Endothelial cell of umbilical vein (primary cell): ENCODE results near the gene POU6F2. TPM values are rescaled to one million over a fixed set of nuclear protein-coding genes. Genes with fewer than 3 reads are reported as not detected.

ENCODE experiments used
- BruUV-seq: library from RNA; stranded (reverse); fragments of 400-500 nt; replicated peaks from 2 replicates; lab custom pipeline; 2021; lab: Mats Ljungman, UMichigan
- CTCF ChIA-PET: fragments of 300-600, 350-600 bp; sonication (Branson Sonifier 250); formaldehyde crosslinking; loops from one replicate; lab custom pipeline; 2021; ENCODE audit warnings: antibody characterized with exemption, inconsistent platforms; lab: Charles Lee
- POLR2A ChIA-PET: fragments of 300-600, 350-600 bp; sonication (Branson Sonifier 250); formaldehyde crosslinking; loops from one replicate; lab custom pipeline; 2021; ENCODE audit warnings: antibody characterized with exemption, inconsistent platforms; lab: Charles Lee
- DNase-seq: peaks from one replicate; pipeline ENCODE4 v3.0.0-alpha.2; 2011; ENCODE audit warnings: low read depth, low spot score
- FAIRE-seq: peaks from 2 replicates; lab custom pipeline; 2011; peaks lifted over from hg19 to GRCh38; lab: Jason Lieb, UNC
- H2AFZ ChIP-seq: 2 replicates; pipeline ENCODE4 v1.6.0; 2012; ENCODE audit warnings: low read depth, low read length, control low read depth, inconsistent platforms
- H3K27ac ChIP-seq: 2 replicates; pipeline ENCODE4 v1.5.1; 2011; ENCODE audit warnings: low read depth, mild to moderate bottlenecking, control low read depth, low read length, moderate library complexity; ENCODE audit not compliant: insufficient read depth
- H3K27me3 ChIP-seq, 2 experiments: 2 replicates each; pipeline versions ENCODE4 v1.6.0 to v1.6.1; 2011; ENCODE audit warnings: low read length in 2 of 2, mixed read lengths in 1 of 2; ENCODE audit not compliant: control insufficient read depth in 2 of 2, insufficient read depth in 2 of 2
- H3K36me3 ChIP-seq, 2 experiments: 2 replicates in 1 of 2; 3 replicates in 1 of 2; pipeline ENCODE4 v1.5.1; 2011; ENCODE audit warnings: low read length in 2 of 2, mild to moderate bottlenecking in 1 of 2, moderate library complexity in 1 of 2; ENCODE audit not compliant: control insufficient read depth in 2 of 2, insufficient read depth in 2 of 2; ENCODE audit errors: extremely low read depth in 1 of 2
- H3K4me1 ChIP-seq: 3 replicates; pipeline ENCODE4 v1.5.1; 2011; ENCODE audit warnings: mild to moderate bottlenecking, low read length; ENCODE audit not compliant: control insufficient read depth, insufficient read depth; ENCODE audit errors: extremely low read depth
- H3K4me2 ChIP-seq: 2 replicates; pipeline ENCODE4 v1.6.1; 2011; ENCODE audit warnings: low read length, control low read depth, mixed read lengths; ENCODE audit not compliant: insufficient read depth
- H3K4me3 ChIP-seq, 3 experiments: fragments of 200-600 bp in 1 of 3; sonication (generic), shearing (Covaris generic) in 1 of 3; replicated peaks in 1 of 3; 2 replicates each; pipeline ENCODE4 v1.5.1; 2011 to 2016; ENCODE audit warnings: control low read depth in 3 of 3, low read length in 3 of 3, mild to moderate bottlenecking in 2 of 3, inconsistent platforms in 1 of 3, low read depth in 1 of 3, moderate library complexity in 1 of 3; ENCODE audit not compliant: insufficient read depth in 1 of 3
- H3K79me2 ChIP-seq: 2 replicates; pipeline ENCODE4 v1.6.0; 2012; ENCODE audit warnings: low read length, inconsistent platforms; ENCODE audit not compliant: control insufficient read depth, insufficient read depth
- H3K9ac ChIP-seq: replicated peaks from 2 replicates; pipeline ENCODE3; 2011; ENCODE audit warnings: low read length, control low read depth; ENCODE audit not compliant: insufficient read depth; ENCODE audit errors: extremely low read depth
- H3K9me1 ChIP-seq: replicated peaks from 3 replicates; pipeline ENCODE4 v1.6.0; 2011; ENCODE audit warnings: mild to moderate bottlenecking, low read length; ENCODE audit not compliant: control insufficient read depth, insufficient read depth; ENCODE audit errors: extremely low read depth
- H3K9me3 ChIP-seq: replicated peaks from 2 replicates; pipeline ENCODE4 v1.5.1; 2012; ENCODE audit warnings: low read length, inconsistent platforms; ENCODE audit not compliant: control insufficient read depth, insufficient read depth
- H4K20me1 ChIP-seq: replicated peaks from 2 replicates; pipeline ENCODE3; 2011; ENCODE audit warnings: mild to moderate bottlenecking, low read length; ENCODE audit not compliant: control insufficient read depth, insufficient read depth; ENCODE audit errors: extremely low read depth
- CTCF ChIP-seq, 2 donors: IDR thresholded peaks; 1 replicate in 1 of 2; 2 replicates in 1 of 2; pipeline ENCODE4 v1.5.1; 2011; ENCODE audit warnings: low read length in 2 of 2, mild to moderate bottlenecking in 2 of 2, moderate library complexity in 2 of 2, control low read depth in 1 of 2, inconsistent platforms in 1 of 2, low read depth in 1 of 2; ENCODE audit not compliant: insufficient read depth in 1 of 2; ENCODE audit errors: extremely low read depth in 1 of 2
- EZH2 ChIP-seq: IDR thresholded peaks from 2 replicates; pipeline ENCODE4 v1.6.1; 2012; ENCODE audit warnings: borderline replicate concordance, low read depth, mild to moderate bottlenecking, moderate library complexity, low read length, inconsistent platforms; ENCODE audit not compliant: severe bottlenecking
- FOS ChIP-seq: IDR thresholded peaks from 2 replicates; pipeline ENCODE4 v1.6.1; 2011; ENCODE audit warnings: mild to moderate bottlenecking, low read length, moderate library complexity, borderline replicate concordance; ENCODE audit not compliant: insufficient read depth
- GATA2 ChIP-seq: IDR thresholded peaks from 2 replicates; pipeline ENCODE4 v1.7.0; 2011; ENCODE audit warnings: low read depth, mild to moderate bottlenecking, moderate library complexity, mixed read lengths, low read length; ENCODE audit not compliant: insufficient read length, insufficient read depth
- JUN ChIP-seq: IDR thresholded peaks from 2 replicates; pipeline ENCODE4 v1.6.1; 2011; ENCODE audit warnings: borderline replicate concordance, low read depth; ENCODE audit not compliant: insufficient read length, insufficient read depth
- MAX ChIP-seq: IDR thresholded peaks from 2 replicates; pipeline ENCODE4 v1.6.1; 2011; ENCODE audit not compliant: insufficient read depth, insufficient read length
- MYC ChIP-seq: IDR thresholded peaks from one replicate; pipeline ENCODE4 v1.6.1; 2011; ENCODE audit warnings: mild to moderate bottlenecking, low read depth, low read length
- POLR2A ChIP-seq: IDR thresholded peaks from 2 replicates; pipeline ENCODE4 v1.6.1; 2012; ENCODE audit warnings: low read depth, mild to moderate bottlenecking, control low read depth, low read length
- POLR2AphosphoS5 ChIP-seq: IDR thresholded peaks from 2 replicates; pipeline ENCODE4 v1.6.1; 2012; ENCODE audit warnings: low read depth, mild to moderate bottlenecking, control low read depth, low read length, moderate library complexity; ENCODE audit not compliant: insufficient read depth
- dilution Hi-C: fragments of 300-500 bp; cut with MboI; formaldehyde crosslinking; loops from one replicate; pipeline ENCODE4 v1.15.0; 2019; ENCODE audit warnings: low sequenced_read_pairs; ENCODE audit not compliant: extremely low pct_ligation_motif_present
- intact Hi-C: fragments of 100-400 bp; cut with micrococcal nuclease; formaldehyde crosslinking; loops from one replicate; pipeline ENCODE4 v1.10.0; 2022
- polyA plus RNA-seq, 4 experiments: library from polyadenylated mRNA; depleted of rRNA in 3 of 4; stranded (reverse) in 3 of 4; unstranded in 1 of 4; fragments of >200 nt; gene quantifications; 2 replicates each; pipeline versions ENCODE4 v1.2.1 to v1.2.3, GENCODE V29; 2011 to 2012; ENCODE audit warnings: missing spikeins in 1 of 4
- total RNA-seq: library from RNA; stranded (reverse); gene quantifications from 2 replicates; pipeline ENCODE4 v1.2.3, GENCODE V29; 2021

POU6F2 gene
- total and polyA plus RNA-seq, 2 donors (not counting 3 experiments of a cell fraction or from before 2014, with no cell fraction given): 0.29 TPM; not detected in 1

GRCh38 chr7:39125846-39126245 lies 148.1 kb downstream of the POU6F2 start:
- ChIA-PET POLR2A (no interaction called here), CTCF (no interaction called here)
- intact Hi-C loops (no loop called here), dilution Hi-C loops (no loop called here)
- Histone ChIP-seq H3K9ac (no peak overlapping the region), H3K9me1 (no peaks in the 10 kb centered on the region), H3K79me2 (no peaks in the 10 kb centered on the region), H3K27me3 (no peaks in the 10 kb centered on the region), H3K4me1 (no peaks in the 10 kb centered on the region), H3K4me2 (no peak overlapping the region), H3K27ac (no peak overlapping the region), H4K20me1 (no peaks in the 10 kb centered on the region), H3K36me3 (no peaks in the 10 kb centered on the region), H2AFZ (no peak overlapping the region), H3K4me3 (no peak overlapping the region), H3K9me3 (no peaks in the 10 kb centered on the region)
- FAIRE-seq: no peak
- TF ChIP-seq MAX (no peak), POLR2AphosphoS5 (no peak), POLR2A (no peak), GATA2 (no peak), MYC (no peak), EZH2 (no peak), CTCF (IDR thresholded peaks at IDR 0.05; ENCODE audit: extremely low read depth in 1 of 2, insufficient read depth in 1 of 2, low read depth in 1 of 2, low read length in 2 of 2) (no peak), JUN (no peak), FOS (no peak)
- DNase-seq: no peak
- BruUV-seq: no TSS peak
